ENCODE results near the gene MAP6D1.

- no peak for TF ChIP-seq POLR2A (IDR thresholded peaks at IDR 0.05; ENCODE audit: low read depth, low read length)
- TF ChIP-seq CTCF (conservative IDR thresholded peaks at IDR 0.05; ENCODE audit: low read depth, low read length), result no peak
- TF ChIP-seq RAD21 (IDR thresholded peaks at IDR 0.05; ENCODE audit: low read length), result no peak
- TF ChIP-seq SMC3 (IDR thresholded peaks at IDR 0.05; ENCODE audit: low read depth, low read length), result no peak
- no peak for TF ChIP-seq BHLHE40 (IDR thresholded peaks at IDR 0.05; ENCODE audit: low read depth, low read length)
- no peak for TF ChIP-seq ELK1 (IDR thresholded peaks at IDR 0.05; ENCODE audit: borderline replicate concordance, low read depth, low read length)
- no peak for TF ChIP-seq RFX5 (IDR thresholded peaks at IDR 0.05; ENCODE audit: low read depth, low read length)
- TF ChIP-seq MAFK (IDR thresholded peaks at IDR 0.05; ENCODE audit: low read depth, low read length), result no peak
- no peak for TF ChIP-seq RCOR1 (IDR thresholded peaks at IDR 0.05; ENCODE audit: insufficient replicate concordance, low read length)
- TF ChIP-seq FOS (IDR thresholded peaks at IDR 0.05; ENCODE audit: low read depth, low read length), result no peak
- TF ChIP-seq CHD1 (IDR thresholded peaks at IDR 0.05; ENCODE audit: low read depth, low read length), result no peak
- no peak for TF ChIP-seq MXI1 (IDR thresholded peaks at IDR 0.05; ENCODE audit: borderline replicate concordance, low read depth, low read length)
- no peak for TF ChIP-seq CEBPB (IDR thresholded peaks at IDR 0.05; ENCODE audit: low read depth, low read length)
These were observed 57.3 kb downstream of the MAP6D1 start for GRCh38 chr3:183768114-183768513.

Measured in IMR-90 (cell line).